H1 (cell line): ENCODE measurements around the gene ZNRF2. TPM values are rescaled to one million over a fixed set of nuclear protein-coding genes. Genes with fewer than 3 reads are reported as not detected.

Experiments
- BACH1 ChIP-seq: IDR thresholded peaks from 2 replicates; pipeline ENCODE4 v1.6.1; 2012; ENCODE audit warnings: low read length, improper control_type of control experiment
- RXRA ChIP-seq: IDR thresholded peaks from 2 replicates; pipeline ENCODE4 v1.6.1; 2011; ENCODE audit warnings: low read depth, mild to moderate bottlenecking, low read length, moderate library complexity; ENCODE audit not compliant: insufficient read depth
- SP2 ChIP-seq: IDR thresholded peaks from 2 replicates; pipeline ENCODE4 v1.6.1; 2012; ENCODE audit warnings: mild to moderate bottlenecking, low read length, inconsistent platforms
- polyA plus RNA-seq, 7 experiments: library from polyadenylated mRNA; depleted of rRNA in 3 of 7; stranded (reverse) in 5 of 7; unstranded in 2 of 7; fragments of >200 nt in 5 of 7; fragments of 200-250 nt in 2 of 7; gene quantifications; 1 replicate in 5 of 7; 2 replicates in 1 of 7; 4 replicates in 1 of 7; pipeline versions ENCODE4 v1.2.1 to v1.2.3, GENCODE V29; 2011 to 2013; ENCODE audit warnings: missing spikeins in 2 of 7, mixed read lengths in 2 of 7
- total RNA-seq: library from RNA; stranded (reverse); fragmentation: NEBNext Ultra II Directional; extraction: Animal tissue kit (Norgen Biotek cat#: 25700); gene quantifications from 2 replicates; pipeline ENCODE4 v1.2.1, GENCODE V29; 2021

ZNRF2 gene
- total and polyA plus RNA-seq, 2 of the 8 experiments (the other 6 are each of a cell fraction or from before 2014, with no cell fraction given), result 2.9 to 16.2 TPM

DNA sequence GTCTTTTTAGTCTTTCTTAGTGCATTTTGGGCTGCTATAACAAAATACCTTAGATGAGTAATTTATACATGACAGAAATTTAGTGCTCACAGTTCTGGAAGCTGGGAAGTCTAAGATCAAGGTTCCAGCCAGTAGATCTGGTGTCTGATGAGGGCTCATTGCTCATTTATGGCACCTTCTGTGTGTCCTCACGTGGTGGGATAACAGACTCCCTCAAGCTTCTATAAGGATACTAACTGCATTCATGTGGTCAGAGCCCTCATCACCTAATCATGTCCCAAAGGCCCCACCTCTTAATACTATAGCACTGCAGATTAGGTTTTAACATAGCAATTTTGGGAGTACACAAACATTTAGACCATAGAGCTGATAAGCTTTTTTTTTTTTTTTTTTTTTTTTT lies 80.4 kb downstream of the ZNRF2 start (continued):
- no peak for TF ChIP-seq RXRA
- no peak for TF ChIP-seq BACH1
- TF ChIP-seq SP2, result no peak
